GM23338 (cell line): ENCODE measurements around the gene SLC16A5. TPM values are rescaled to one million over a fixed set of nuclear protein-coding genes. Genes with fewer than 3 reads are reported as not detected.
A peak's percentile ranks its signal among the peaks of the same experiment; 100 is the strongest.
"Not testable (repeated sequence)": the region's sequence is repeated elsewhere in the genome, so short reads cannot be mapped to it uniquely, and the experiment has no call there.

ENCODE experiments used
- ATAC-seq: fragments of 200-7000 bp; cut with Tn5 transposase; 3 replicates; pipeline ENCODE4 v1.9.1; 2020
- DNase-seq: peaks from one replicate; pipeline ENCODE4 v3.0.0-alpha.2; 2015; ENCODE audit warnings: low spot score
- H2AFZ ChIP-seq: fragments of 200-600 bp; sonication (generic); 2 replicates; pipeline ENCODE4 v1.8.0; 2016; ENCODE audit warnings: antibody characterized with exemption, mild to moderate bottlenecking, moderate library complexity
- H3F3A ChIP-seq: fragments of 200-600 bp; sonication (generic); replicated peaks from 2 replicates; pipeline ENCODE4 v1.8.0; 2017; ENCODE audit warnings: antibody characterized with exemption, mixed run types, low read depth
- H3K27ac ChIP-seq: fragments of 200-600 bp; sonication (generic); 2 replicates; pipeline ENCODE4 v1.6.1; 2016; ENCODE audit warnings: low read depth
- H3K27me3 ChIP-seq: fragments of 200-600 bp; sonication (generic); 2 replicates; pipeline ENCODE4 v1.8.0; 2016; ENCODE audit warnings: mild to moderate bottlenecking, mixed run types, moderate library complexity; ENCODE audit not compliant: insufficient read depth
- H3K36me3 ChIP-seq: fragments of 200-600 bp; sonication (generic); 2 replicates; pipeline ENCODE4 v1.8.0; 2016; ENCODE audit warnings: mild to moderate bottlenecking; ENCODE audit not compliant: insufficient read depth
- H3K4me1 ChIP-seq: fragments of 200-600 bp; sonication (generic); 2 replicates; pipeline ENCODE4 v1.8.0; 2016; ENCODE audit warnings: mild to moderate bottlenecking, moderate library complexity; ENCODE audit not compliant: insufficient read depth
- H3K4me2 ChIP-seq: fragments of 200-600 bp; sonication (generic); 2 replicates; pipeline ENCODE4 v1.7.1; 2017; ENCODE audit warnings: mixed run types
- H3K4me3 ChIP-seq: fragments of 200-600 bp; sonication (generic); 2 replicates; pipeline ENCODE4 v1.6.1; 2016; ENCODE audit warnings: mixed run types
- H3K79me2 ChIP-seq: fragments of 200-600 bp; sonication (generic); replicated peaks from 2 replicates; pipeline ENCODE4 v1.8.0; 2017; ENCODE audit warnings: mild to moderate bottlenecking; ENCODE audit not compliant: insufficient read depth
- H3K9me2 ChIP-seq: fragments of 200-600 bp; sonication (generic); 2 replicates; pipeline ENCODE4 v1.8.0; 2017; ENCODE audit not compliant: insufficient read depth
- H4K20me1 ChIP-seq: fragments of 200-600 bp; sonication (generic); replicated peaks from 2 replicates; pipeline ENCODE4 v1.8.0; 2017; ENCODE audit warnings: mild to moderate bottlenecking; ENCODE audit not compliant: insufficient read depth
- H3K27ac Mint-ChIP-seq: 2 replicates; pipeline ENCODE4 v1.8.0; 2020; ENCODE audit warnings: inconsistent platforms, mild to moderate bottlenecking, moderate library complexity, mixed read lengths
- H3K27me3 Mint-ChIP-seq: 3 replicates; pipeline ENCODE4 v1.8.0; 2022; ENCODE audit warnings: low read depth, mild to moderate bottlenecking, moderate library complexity, mixed read lengths, inconsistent platforms; ENCODE audit not compliant: insufficient read depth, poor library complexity
- H3K36me3 Mint-ChIP-seq: 3 replicates; pipeline ENCODE4 v1.8.0; 2021; ENCODE audit warnings: low read depth, mild to moderate bottlenecking, inconsistent platforms, moderate library complexity, mixed read lengths
- H3K4me1 Mint-ChIP-seq: 3 replicates; pipeline ENCODE4 v1.8.0; 2020; ENCODE audit warnings: mild to moderate bottlenecking, inconsistent platforms, mixed read lengths
- H3K4me3 Mint-ChIP-seq: 3 replicates; pipeline ENCODE4 v1.8.0; 2021; ENCODE audit warnings: moderate library complexity, mild to moderate bottlenecking, inconsistent platforms, mixed read lengths
- H3K9me3 Mint-ChIP-seq: 3 replicates; pipeline ENCODE4 v1.8.0; 2020; ENCODE audit warnings: moderate library complexity, mild to moderate bottlenecking, inconsistent platforms, mixed read lengths
- EZH2 ChIP-seq: fragments of 200-600 bp; sonication (generic); IDR thresholded peaks from one replicate; pipeline ENCODE4 v1.8.0; 2017; ENCODE audit warnings: antibody characterized with exemption, mild to moderate bottlenecking, low read depth; ENCODE audit not compliant: unreplicated experiment
- JUNB ChIP-seq: IDR thresholded peaks from one replicate; pipeline ENCODE4 v1.6.1; 2016; ENCODE audit warnings: antibody characterized with exemption; ENCODE audit not compliant: unreplicated experiment
- POLR2AphosphoS5 ChIP-seq: IDR thresholded peaks from 2 replicates; pipeline ENCODE4 v1.6.1; 2016; ENCODE audit warnings: antibody characterized with exemption, low read depth
- REST ChIP-seq: IDR thresholded peaks from one replicate; pipeline ENCODE4 v1.6.1; 2018; ENCODE audit warnings: antibody characterized with exemption; ENCODE audit not compliant: unreplicated experiment
- STAT1 ChIP-seq: IDR thresholded peaks from one replicate; pipeline ENCODE4 v1.6.1; 2016; ENCODE audit warnings: antibody characterized with exemption; ENCODE audit not compliant: unreplicated experiment
- ZNF114 ChIP-seq: fragments of 250-450 bp; sonication (Bioruptor Pico); IDR thresholded peaks from 2 replicates; pipeline ENCODE4 v1.5.0; 2020; ENCODE audit warnings: mild to moderate bottlenecking, moderate library complexity
- ZNF331 ChIP-seq: fragments of 250-450 bp; sonication (Bioruptor Pico); IDR thresholded peaks from 2 replicates; pipeline ENCODE4 v1.5.0; 2020; ENCODE audit warnings: low read depth, mild to moderate bottlenecking, moderate library complexity
- polyA plus RNA-seq: library from polyadenylated mRNA; unstranded; fragments of >200 nt; fragmentation: Nextera tagmentation; extraction: Ambion mirVana; gene quantifications from 2 replicates; pipeline ENCODE4 v1.2.1, GENCODE V29; 2016
- total RNA-seq: library from RNA; depleted of rRNA; stranded (reverse); fragments of >200 nt; shearing (Covaris generic); gene quantifications from 2 replicates; pipeline ENCODE4 v1.2.3, GENCODE V29; 2014
- TF ChIP-seq, protein P1 (sequence below): fragments of 250-450 bp; sonication (Bioruptor Pico); IDR thresholded peaks from 2 replicates; pipeline ENCODE4 v1.5.0; 2020; ENCODE audit warnings: mild to moderate bottlenecking, moderate library complexity
- TF ChIP-seq, protein P2 (sequence below), 2 experiments: fragments of 200-600 bp in 1 of 2; sonication (generic) in 1 of 2; conservative IDR thresholded peaks; 2 replicates each; pipeline versions ENCODE4 v1.5.1 to v1.6.1; 2016 to 2017; ENCODE audit warnings: antibody characterized with exemption in 2 of 2, low read depth in 2 of 2, mild to moderate bottlenecking in 2 of 2, moderate library complexity in 1 of 2

Gene SLC16A5
- total and polyA plus RNA-seq, 2 experiments from 2014 or later: 7.3 to 40.0 TPM

GRCh38 chr17:75137762-75138161 is 50.0 kb downstream of the SLC16A5 start:
- Histone ChIP-seq H3K36me3 (peaks cover 55% of the 10 kb centered on the region), H4K20me1 (peaks cover 57% of the 10 kb centered on the region), H3F3A (peaks cover 84% of the 10 kb centered on the region), H3K79me2 (peaks cover 26% of the 10 kb centered on the region)
- not testable (repeated sequence) for H3K9me2 ChIP-seq, ATAC-seq, H3K27ac ChIP-seq, H3K27ac Mint-ChIP-seq, H3K4me3 Mint-ChIP-seq, H3K4me3 ChIP-seq, H3K27me3 ChIP-seq, H3K9me3 Mint-ChIP-seq, H3K4me1 Mint-ChIP-seq, H2AFZ ChIP-seq, DNase-seq, H3K4me1 ChIP-seq, H3K4me2 ChIP-seq
- H3K27me3 Mint-ChIP-seq: peaks cover 31% of the 10 kb centered on the region
- peaks cover 80% of the 10 kb centered on the region for H3K36me3 Mint-ChIP-seq

- Mint-ChIP-seq H3K9me3 (no peaks in the 10 kb centered on the region), H3K4me1 (no peaks in the 10 kb centered on the region; the same call in 2 of the 3 replicates), H3K27ac (no peak overlapping the region), H3K27me3 (peaks cover 25% of the 10 kb centered on the region), H3K4me3 (no peak overlapping the region), H3K36me3 (peaks cover 87% of the 10 kb centered on the region)
- H3K4me1 ChIP-seq: no peaks in the 10 kb centered on the region; the same call in 1 of the 2 replicates
- no peak for ATAC-seq
- H3K79me2 ChIP-seq: peaks cover 33% of the 10 kb centered on the region
- H3K4me3 ChIP-seq: no peak overlapping the region
- H3K36me3 ChIP-seq: peaks cover 60% of the 10 kb centered on the region
- DNase-seq: no peak
- peaks cover 82% of the 10 kb centered on the region for H3F3A ChIP-seq
- 0 out of 2 replicates have a peak, but pooled peaks cover 3% of the 10 kb centered on the region for H3K27me3 ChIP-seq
- no peak for TF ChIP-seq REST
- no peak for TF ChIP-seq EZH2
- no peak for TF ChIP-seq ZNF331
- TF ChIP-seq, protein P1, sequence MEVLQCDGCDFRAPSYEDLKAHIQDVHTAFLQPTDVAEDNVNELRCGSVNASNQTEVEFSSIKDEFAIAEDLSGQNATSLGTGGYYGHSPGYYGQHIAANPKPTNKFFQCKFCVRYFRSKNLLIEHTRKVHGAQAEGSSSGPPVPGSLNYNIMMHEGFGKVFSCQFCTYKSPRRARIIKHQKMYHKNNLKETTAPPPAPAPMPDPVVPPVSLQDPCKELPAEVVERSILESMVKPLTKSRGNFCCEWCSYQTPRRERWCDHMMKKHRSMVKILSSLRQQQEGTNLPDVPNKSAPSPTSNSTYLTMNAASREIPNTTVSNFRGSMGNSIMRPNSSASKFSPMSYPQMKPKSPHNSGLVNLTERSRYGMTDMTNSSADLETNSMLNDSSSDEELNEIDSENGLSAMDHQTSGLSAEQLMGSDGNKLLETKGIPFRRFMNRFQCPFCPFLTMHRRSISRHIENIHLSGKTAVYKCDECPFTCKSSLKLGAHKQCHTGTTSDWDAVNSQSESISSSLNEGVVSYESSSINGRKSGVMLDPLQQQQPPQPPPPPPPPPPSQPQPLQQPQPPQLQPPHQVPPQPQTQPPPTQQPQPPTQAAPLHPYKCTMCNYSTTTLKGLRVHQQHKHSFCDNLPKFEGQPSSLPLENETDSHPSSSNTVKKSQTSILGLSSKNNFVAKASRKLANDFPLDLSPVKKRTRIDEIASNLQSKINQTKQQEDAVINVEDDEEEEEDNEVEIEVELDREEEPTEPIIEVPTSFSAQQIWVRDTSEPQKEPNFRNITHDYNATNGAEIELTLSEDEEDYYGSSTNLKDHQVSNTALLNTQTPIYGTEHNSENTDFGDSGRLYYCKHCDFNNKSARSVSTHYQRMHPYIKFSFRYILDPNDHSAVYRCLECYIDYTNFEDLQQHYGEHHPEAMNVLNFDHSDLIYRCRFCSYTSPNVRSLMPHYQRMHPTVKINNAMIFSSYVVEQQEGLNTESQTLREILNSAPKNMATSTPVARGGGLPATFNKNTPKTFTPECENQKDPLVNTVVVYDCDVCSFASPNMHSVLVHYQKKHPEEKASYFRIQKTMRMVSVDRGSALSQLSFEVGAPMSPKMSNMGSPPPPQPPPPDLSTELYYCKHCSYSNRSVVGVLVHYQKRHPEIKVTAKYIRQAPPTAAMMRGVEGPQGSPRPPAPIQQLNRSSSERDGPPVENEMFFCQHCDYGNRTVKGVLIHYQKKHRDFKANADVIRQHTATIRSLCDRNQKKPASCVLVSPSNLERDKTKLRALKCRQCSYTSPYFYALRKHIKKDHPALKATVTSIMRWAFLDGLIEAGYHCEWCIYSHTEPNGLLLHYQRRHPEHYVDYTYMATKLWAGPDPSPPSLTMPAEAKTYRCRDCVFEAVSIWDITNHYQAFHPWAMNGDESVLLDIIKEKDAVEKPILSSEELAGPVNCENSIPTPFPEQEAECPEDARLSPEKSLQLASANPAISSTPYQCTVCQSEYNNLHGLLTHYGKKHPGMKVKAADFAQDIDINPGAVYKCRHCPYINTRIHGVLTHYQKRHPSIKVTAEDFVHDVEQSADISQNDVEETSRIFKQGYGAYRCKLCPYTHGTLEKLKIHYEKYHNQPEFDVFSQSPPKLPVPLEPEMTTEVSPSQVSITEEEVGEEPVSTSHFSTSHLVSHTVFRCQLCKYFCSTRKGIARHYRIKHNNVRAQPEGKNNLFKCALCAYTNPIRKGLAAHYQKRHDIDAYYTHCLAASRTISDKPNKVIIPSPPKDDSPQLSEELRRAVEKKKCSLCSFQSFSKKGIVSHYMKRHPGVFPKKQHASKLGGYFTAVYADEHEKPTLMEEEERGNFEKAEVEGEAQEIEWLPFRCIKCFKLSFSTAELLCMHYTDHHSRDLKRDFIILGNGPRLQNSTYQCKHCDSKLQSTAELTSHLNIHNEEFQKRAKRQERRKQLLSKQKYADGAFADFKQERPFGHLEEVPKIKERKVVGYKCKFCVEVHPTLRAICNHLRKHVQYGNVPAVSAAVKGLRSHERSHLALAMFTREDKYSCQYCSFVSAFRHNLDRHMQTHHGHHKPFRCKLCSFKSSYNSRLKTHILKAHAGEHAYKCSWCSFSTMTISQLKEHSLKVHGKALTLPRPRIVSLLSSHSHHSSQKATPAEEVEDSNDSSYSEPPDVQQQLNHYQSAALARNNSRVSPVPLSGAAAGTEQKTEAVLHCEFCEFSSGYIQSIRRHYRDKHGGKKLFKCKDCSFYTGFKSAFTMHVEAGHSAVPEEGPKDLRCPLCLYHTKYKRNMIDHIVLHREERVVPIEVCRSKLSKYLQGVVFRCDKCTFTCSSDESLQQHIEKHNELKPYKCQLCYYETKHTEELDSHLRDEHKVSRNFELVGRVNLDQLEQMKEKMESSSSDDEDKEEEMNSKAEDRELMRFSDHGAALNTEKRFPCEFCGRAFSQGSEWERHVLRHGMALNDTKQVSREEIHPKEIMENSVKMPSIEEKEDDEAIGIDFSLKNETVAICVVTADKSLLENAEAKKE (CRISPR knock-in tag): no peak
- TF ChIP-seq POLR2AphosphoS5: no peak
- no peak for TF ChIP-seq STAT1
- no peak for TF ChIP-seq JUNB
- TF ChIP-seq ZNF114 (CRISPR knock-in tag): no peak
- TF ChIP-seq, protein P2, sequence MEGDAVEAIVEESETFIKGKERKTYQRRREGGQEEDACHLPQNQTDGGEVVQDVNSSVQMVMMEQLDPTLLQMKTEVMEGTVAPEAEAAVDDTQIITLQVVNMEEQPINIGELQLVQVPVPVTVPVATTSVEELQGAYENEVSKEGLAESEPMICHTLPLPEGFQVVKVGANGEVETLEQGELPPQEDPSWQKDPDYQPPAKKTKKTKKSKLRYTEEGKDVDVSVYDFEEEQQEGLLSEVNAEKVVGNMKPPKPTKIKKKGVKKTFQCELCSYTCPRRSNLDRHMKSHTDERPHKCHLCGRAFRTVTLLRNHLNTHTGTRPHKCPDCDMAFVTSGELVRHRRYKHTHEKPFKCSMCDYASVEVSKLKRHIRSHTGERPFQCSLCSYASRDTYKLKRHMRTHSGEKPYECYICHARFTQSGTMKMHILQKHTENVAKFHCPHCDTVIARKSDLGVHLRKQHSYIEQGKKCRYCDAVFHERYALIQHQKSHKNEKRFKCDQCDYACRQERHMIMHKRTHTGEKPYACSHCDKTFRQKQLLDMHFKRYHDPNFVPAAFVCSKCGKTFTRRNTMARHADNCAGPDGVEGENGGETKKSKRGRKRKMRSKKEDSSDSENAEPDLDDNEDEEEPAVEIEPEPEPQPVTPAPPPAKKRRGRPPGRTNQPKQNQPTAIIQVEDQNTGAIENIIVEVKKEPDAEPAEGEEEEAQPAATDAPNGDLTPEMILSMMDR (conservative IDR thresholded peaks at IDR 0.05; ENCODE audit: low read depth in 2 of 2): no peak
- H4K20me1 ChIP-seq: peaks cover 61% of the 10 kb centered on the region
- H3K4me2 ChIP-seq: no peak overlapping the region
- no peaks in the 10 kb centered on the region for H3K9me2 ChIP-seq
- H2AFZ ChIP-seq: no peak overlapping the region
- H3K27ac ChIP-seq: peak overlapping the region; percentile 42
These were observed 50.8 kb downstream of the SLC16A5 start for GRCh38 chr17:75138519-75138918.
